CD4-positive, alpha-beta T cell treated with Interleukin-15 for 4 hours (primary cell): Measurements from ENCODE around the gene ANO10.

Experiments
- DNase-seq: peaks from one replicate; pipeline ENCODE4 v3.0.0-alpha.2; 2020; ENCODE audit warnings: low spot score

ANO10 gene

GRCh38 chr3:43346978-43347749, 274.6 kb downstream of the ANO10 start:
- DNase-seq = peak; percentile 58

- no peak for DNase-seq
Observed at GRCh38 chr3:43345877-43346276, 275.9 kb downstream of the ANO10 start.

GRCh38 chr3:43345246-43345645, 276.6 kb downstream of the ANO10 start:
- no peak for DNase-seq

- no peak for DNase-seq
Observed at GRCh38 chr3:43344520-43344919, 277.3 kb downstream of the ANO10 start.

- DNase-seq = no peak
Observed at GRCh38 chr3:43343815-43344214, 278.0 kb downstream of the ANO10 start.

- no peak for DNase-seq
Observed at GRCh38 chr3:43343185-43343584, 278.6 kb downstream of the ANO10 start.

GRCh38 chr3:43341788-43342187, 280.0 kb downstream of the ANO10 start:
- no peak for DNase-seq

- no peak for DNase-seq
Observed at GRCh38 chr3:43340403-43340802, 281.4 kb downstream of the ANO10 start.

GRCh38 chr3:43338295-43338694, 283.5 kb downstream of the ANO10 start:
- DNase-seq = no peak

- DNase-seq = no peak
Observed at GRCh38 chr3:43335799-43336198, 286.0 kb downstream of the ANO10 start.

- no peak for DNase-seq
Observed at GRCh38 chr3:43334976-43335375, 286.8 kb downstream of the ANO10 start.

GRCh38 chr3:43331381-43331780, 290.4 kb downstream of the ANO10 start:
- DNase-seq = no peak

- no peak for DNase-seq
Observed at GRCh38 chr3:43330981-43331380, 290.8 kb downstream of the ANO10 start.

GRCh38 chr3:43328653-43329052, 293.2 kb downstream of the ANO10 start:
- no peak for DNase-seq

- DNase-seq = no peak
Observed at GRCh38 chr3:43327582-43327979, 294.2 kb downstream of the ANO10 start.

- DNase-seq = peak; percentile 19
Observed at GRCh38 chr3:43326891-43327581, 294.8 kb downstream of the ANO10 start.

GRCh38 chr3:43323541-43323940, 298.3 kb downstream of the ANO10 start:
- DNase-seq = no peak

GRCh38 chr3:43320288-43320687, 301.5 kb downstream of the ANO10 start:
- no peak for DNase-seq

GRCh38 chr3:43319794-43320193, 302.0 kb downstream of the ANO10 start:
- no peak for DNase-seq

- no peak for DNase-seq
Observed at GRCh38 chr3:43319376-43319775, 302.4 kb downstream of the ANO10 start.

- no peak for DNase-seq
Observed at GRCh38 chr3:43317461-43318316, 304.1 kb downstream of the ANO10 start.

- no peak for DNase-seq
Observed at GRCh38 chr3:43316783-43317460, 304.9 kb downstream of the ANO10 start.
